ENCODE results near the gene TTC28.
A peak's percentile ranks its signal among the peaks of the same experiment; 100 is the strongest.

Gene TTC28

DNA sequence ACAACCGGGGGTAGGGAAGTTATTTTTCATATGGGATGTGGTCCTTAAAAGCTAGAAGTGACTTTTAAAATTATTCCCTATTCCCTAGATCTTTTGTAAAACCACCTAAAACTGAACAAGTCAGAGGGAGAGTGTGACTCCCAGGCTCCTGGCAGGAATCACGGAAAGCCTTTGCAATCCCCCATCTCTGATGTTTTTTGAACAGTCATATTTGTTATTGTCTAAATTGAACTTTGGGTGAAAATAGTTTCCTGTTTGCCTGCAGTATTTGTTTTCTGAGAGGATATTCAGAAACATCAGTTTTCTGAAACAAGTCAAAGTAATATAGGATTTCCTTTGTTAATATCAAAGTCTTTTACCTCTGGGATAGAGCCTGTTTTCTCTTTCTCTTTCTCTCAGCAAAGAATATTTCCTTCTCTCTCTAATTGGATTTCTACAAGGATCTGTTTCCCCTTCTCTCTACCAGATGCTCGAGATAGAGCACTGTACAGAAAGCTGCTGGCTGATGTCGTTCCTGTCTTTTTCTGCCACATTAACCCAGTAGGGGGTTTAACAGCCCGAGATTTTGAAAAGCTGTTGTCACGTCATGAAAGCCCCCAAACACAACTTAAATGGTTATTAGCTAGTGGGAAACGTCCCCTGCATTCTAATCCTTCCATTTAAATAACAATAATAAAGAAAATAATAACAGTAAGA, 628.4 kb downstream of the TTC28 start:
- no peak for DNase-seq
- H3K27ac Mint-ChIP-seq: no peak overlapping the region

DNA sequence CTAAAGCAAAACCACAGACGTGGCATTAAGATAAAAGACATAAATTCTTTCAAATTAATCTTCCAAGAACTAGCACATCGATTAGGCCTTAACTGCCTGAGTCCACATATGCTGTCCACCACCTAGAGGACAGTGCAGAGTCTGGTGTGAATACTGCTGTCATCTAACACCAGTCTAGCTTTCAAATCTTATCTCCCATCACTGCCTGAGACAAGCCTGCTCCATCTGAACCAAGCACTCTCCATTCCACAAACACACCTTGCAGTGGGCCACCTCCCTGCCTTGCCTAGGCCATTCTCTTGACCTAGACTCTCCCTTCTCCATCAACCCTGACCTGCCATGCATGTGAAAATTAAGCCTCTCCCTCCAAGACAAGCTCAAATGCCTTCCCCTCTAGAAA, 631.1 kb downstream of the TTC28 start:
- DNase-seq (no peak), ATAC-seq (no peak)
- no peaks in the 10 kb centered on the region for H3K27me3 Mint-ChIP-seq
- H3K4me1 Mint-ChIP-seq: no peaks in the 10 kb centered on the region
- H3K27ac Mint-ChIP-seq: no peak overlapping the region
- no peaks in the 10 kb centered on the region for H3K36me3 Mint-ChIP-seq (ENCODE audit: low read depth)
- no peaks in the 10 kb centered on the region for H3K9me3 Mint-ChIP-seq
- no peak overlapping the region for H3K4me3 Mint-ChIP-seq

More for the DNA sequence above, 628.4 kb downstream of the TTC28 start:
- H3K4me1 Mint-ChIP-seq: no peaks in the 10 kb centered on the region
- H3K36me3 Mint-ChIP-seq (ENCODE audit: low read depth): no peaks in the 10 kb centered on the region
- no peak for ATAC-seq
- H3K4me3 Mint-ChIP-seq: no peak overlapping the region
- H3K9me3 Mint-ChIP-seq: no peaks in the 10 kb centered on the region
- no peaks in the 10 kb centered on the region for H3K27me3 Mint-ChIP-seq

GRCh38 chr22:28047740-28048139, 631.9 kb downstream of the TTC28 start:
- H3K4me1 Mint-ChIP-seq: no peaks in the 10 kb centered on the region
- no peaks in the 10 kb centered on the region for H3K9me3 Mint-ChIP-seq
- ATAC-seq (no peak), DNase-seq (no peak)
- no peaks in the 10 kb centered on the region for H3K27me3 Mint-ChIP-seq
- no peak overlapping the region for H3K4me3 Mint-ChIP-seq
- H3K27ac Mint-ChIP-seq: no peak overlapping the region
- H3K36me3 Mint-ChIP-seq (ENCODE audit: low read depth): no peaks in the 10 kb centered on the region

GRCh38 chr22:28046100-28046499, 633.5 kb downstream of the TTC28 start:
- ATAC-seq: no peak
- Mint-ChIP-seq H3K4me1 (no peaks in the 10 kb centered on the region), H3K27ac (no peak overlapping the region), H3K4me3 (no peak overlapping the region), H3K27me3 (no peaks in the 10 kb centered on the region), H3K36me3 (ENCODE audit: low read depth) (no peaks in the 10 kb centered on the region), H3K9me3 (no peaks in the 10 kb centered on the region)
- DNase-seq: no peak

DNA sequence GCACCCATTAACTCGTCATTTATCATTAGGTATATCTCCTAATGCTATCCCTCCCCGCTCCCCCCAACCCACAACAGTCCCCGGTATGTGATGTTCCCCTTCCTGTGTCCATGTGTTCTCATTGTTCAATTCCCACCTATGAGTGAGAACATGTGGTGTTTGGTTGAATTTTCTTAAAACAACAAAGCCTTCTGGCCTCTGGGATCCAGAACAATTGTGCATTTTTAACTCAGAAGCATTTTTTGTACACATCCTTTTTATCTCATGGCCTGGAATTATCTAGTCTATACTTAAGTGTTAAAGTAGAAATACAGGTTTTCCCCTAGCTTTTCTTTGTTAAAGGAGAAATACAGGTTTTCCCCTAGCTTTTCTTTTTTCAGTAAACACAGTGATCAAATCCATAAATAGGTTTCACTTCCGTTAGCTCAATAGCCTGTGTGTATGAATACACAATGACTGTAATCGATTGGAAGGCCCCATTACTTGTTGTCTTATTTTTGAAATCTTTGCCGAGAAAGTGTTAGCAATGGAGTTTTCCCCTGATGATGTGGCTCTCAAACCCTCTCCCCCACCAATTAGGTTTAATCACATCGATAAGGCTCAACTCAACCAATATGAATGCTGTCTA, 635.0 kb downstream of the TTC28 start:
- ATAC-seq (no peak), DNase-seq (no peak)
- Mint-ChIP-seq H3K4me3 (no peak overlapping the region), H3K4me1 (no peaks in the 10 kb centered on the region), H3K9me3 (no peaks in the 10 kb centered on the region), H3K27ac (no peak overlapping the region), H3K36me3 (ENCODE audit: low read depth) (no peaks in the 10 kb centered on the region), H3K27me3 (no peaks in the 10 kb centered on the region)

- H3K4me1 Mint-ChIP-seq: no peaks in the 10 kb centered on the region
- ATAC-seq (no peak), DNase-seq (no peak)
- H3K4me3 Mint-ChIP-seq: no peak overlapping the region
- no peaks in the 10 kb centered on the region for H3K9me3 Mint-ChIP-seq
- no peak overlapping the region for H3K27ac Mint-ChIP-seq
- H3K36me3 Mint-ChIP-seq (ENCODE audit: low read depth): no peaks in the 10 kb centered on the region
- H3K27me3 Mint-ChIP-seq: no peaks in the 10 kb centered on the region
Measured at GRCh38 chr22:28043266-28043665, 636.4 kb downstream of the TTC28 start.

DNA sequence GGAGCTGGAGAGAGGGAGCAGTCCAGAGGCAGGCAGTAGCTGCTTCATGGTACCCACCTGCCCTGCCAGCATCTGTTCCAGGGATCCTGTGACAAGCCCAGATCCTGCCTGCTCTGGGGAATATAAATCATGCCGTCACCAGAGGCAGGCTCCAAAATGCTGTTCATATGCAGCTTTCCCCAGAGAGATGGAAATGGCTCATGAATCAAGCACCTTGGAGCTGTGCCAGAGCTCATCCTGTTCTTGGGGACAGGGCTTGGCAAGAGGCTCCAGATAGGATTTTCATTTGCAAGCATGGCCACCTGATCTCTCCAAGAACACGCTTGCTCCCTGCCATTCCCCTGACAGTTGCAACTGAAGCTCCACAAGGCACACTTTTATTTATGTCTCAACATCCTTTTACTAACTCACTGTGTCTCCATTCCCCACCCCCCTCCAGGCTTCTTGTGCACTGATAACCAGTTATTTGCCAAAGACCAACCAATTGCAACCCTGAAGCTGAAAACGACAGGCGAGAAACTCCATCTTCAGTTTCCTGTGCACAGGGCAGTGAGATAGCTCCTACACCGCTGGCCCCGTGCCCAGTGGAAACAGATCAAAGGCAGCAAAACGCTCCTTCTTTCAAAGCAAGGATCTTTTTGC, 644.8 kb downstream of the TTC28 start:
- DNase-seq (no peak), ATAC-seq (no peak)
- Mint-ChIP-seq H3K36me3 (ENCODE audit: low read depth) (no peaks in the 10 kb centered on the region), H3K4me1 (peaks cover 2% of the 10 kb centered on the region), H3K9me3 (no peaks in the 10 kb centered on the region), H3K27ac (no peak overlapping the region), H3K4me3 (no peak overlapping the region), H3K27me3 (peaks cover 3% of the 10 kb centered on the region)

DNA sequence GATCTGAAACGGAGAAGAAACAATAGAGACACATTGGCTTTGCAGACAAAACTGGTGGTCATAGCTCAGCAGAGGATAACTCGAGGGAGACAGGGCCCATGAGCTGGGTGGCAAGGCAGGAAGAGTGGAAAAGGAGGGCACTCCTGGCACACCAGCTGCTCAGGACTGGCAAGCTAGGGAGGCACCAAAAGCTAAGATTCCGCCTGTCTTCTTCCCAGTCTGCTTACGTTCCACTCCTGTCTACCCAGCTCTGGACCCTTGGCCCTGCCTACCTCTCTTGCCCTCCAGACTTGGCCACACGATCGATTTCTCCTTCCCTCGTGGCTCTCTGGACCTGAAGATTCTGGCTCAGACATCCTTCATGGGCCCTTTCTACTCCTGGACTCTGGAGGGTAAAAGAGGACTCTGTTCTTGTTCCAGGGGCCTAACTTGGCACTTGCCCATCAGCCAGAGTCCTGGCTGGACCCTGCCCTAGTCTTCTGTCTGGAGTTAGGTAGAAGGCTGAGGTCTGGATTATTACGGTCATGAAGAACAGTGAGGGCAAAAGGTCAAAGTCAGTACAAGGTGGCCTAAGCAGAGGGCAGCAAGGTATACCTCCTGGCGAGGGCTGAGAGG, 645.4 kb downstream of the TTC28 start:
- H3K27me3 Mint-ChIP-seq: peaks cover 3% of the 10 kb centered on the region
- H3K9me3 Mint-ChIP-seq: no peaks in the 10 kb centered on the region
- H3K36me3 Mint-ChIP-seq (ENCODE audit: low read depth): no peaks in the 10 kb centered on the region
- peaks cover 2% of the 10 kb centered on the region for H3K4me1 Mint-ChIP-seq
- no peak overlapping the region for H3K27ac Mint-ChIP-seq
- no peak overlapping the region for H3K4me3 Mint-ChIP-seq
- ATAC-seq: no peak
- DNase-seq: no peak

DNA sequence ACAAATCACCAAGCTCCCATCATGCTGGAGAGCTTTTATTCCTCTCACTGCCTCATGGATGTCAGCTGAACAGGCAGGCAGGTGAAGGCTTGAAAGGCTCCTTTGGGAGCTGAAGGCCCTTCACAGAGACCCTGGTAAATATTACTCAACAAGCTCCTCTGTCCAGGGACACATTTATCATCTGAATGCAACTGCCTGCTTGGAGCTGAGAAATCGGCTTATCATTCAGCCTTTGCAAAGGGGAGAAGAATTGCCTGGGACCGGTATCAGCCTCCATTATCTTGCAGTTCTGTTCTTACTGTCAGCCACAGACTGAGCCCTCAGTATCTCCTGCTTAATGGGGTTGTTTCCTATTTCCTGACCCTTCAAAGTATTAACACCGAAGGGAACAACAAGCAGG, 646.8 kb downstream of the TTC28 start:
- Mint-ChIP-seq H3K27me3 (peaks cover 3% of the 10 kb centered on the region), H3K4me3 (no peak overlapping the region), H3K4me1 (peaks cover 2% of the 10 kb centered on the region), H3K27ac (no peak overlapping the region), H3K9me3 (no peaks in the 10 kb centered on the region), H3K36me3 (ENCODE audit: low read depth) (no peaks in the 10 kb centered on the region)
- no peak for ATAC-seq
- DNase-seq: no peak

GRCh38 chr22:28031383-28031922, 648.2 kb downstream of the TTC28 start:
- DNase-seq (no peak), ATAC-seq (no peak)
- Mint-ChIP-seq H3K27ac (no peak overlapping the region), H3K4me1 (peaks cover 2% of the 10 kb centered on the region), H3K4me3 (no peak overlapping the region), H3K36me3 (ENCODE audit: low read depth) (no peaks in the 10 kb centered on the region), H3K27me3 (peaks cover 3% of the 10 kb centered on the region), H3K9me3 (no peaks in the 10 kb centered on the region)

DNA sequence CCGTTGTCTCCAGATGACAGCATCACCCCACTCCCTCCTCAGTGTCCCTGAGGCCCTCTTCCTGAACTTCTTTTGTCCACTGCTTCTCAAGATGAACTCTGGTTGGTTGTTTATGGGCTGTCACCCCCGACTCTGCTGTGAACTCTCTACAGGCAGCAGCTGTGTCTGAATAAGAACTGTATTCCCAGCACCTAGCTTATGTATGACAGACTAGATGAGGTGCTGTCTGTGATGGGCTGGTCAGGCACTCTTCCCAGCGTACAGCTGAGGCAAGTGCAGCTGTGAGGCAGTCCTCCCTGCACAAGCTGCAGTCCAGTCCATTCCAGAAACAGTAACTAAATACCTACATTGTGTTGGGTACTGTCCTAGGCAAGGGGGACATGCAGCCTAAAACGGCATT, 649.2 kb downstream of the TTC28 start:
- Mint-ChIP-seq H3K4me1 (peaks cover 2% of the 10 kb centered on the region), H3K36me3 (ENCODE audit: low read depth) (no peaks in the 10 kb centered on the region), H3K4me3 (no peak overlapping the region), H3K9me3 (no peaks in the 10 kb centered on the region), H3K27ac (no peak overlapping the region), H3K27me3 (peaks cover 3% of the 10 kb centered on the region)
- no peak for DNase-seq
- ATAC-seq: no peak

GRCh38 chr22:28029956-28030355, 649.7 kb downstream of the TTC28 start:
- peaks cover under 1% of the 10 kb centered on the region for H3K4me1 Mint-ChIP-seq
- no peaks in the 10 kb centered on the region for H3K9me3 Mint-ChIP-seq
- no peak for DNase-seq
- no peak overlapping the region for H3K27ac Mint-ChIP-seq
- no peaks in the 10 kb centered on the region for H3K36me3 Mint-ChIP-seq (ENCODE audit: low read depth)
- no peak for ATAC-seq
- H3K4me3 Mint-ChIP-seq: no peak overlapping the region
- H3K27me3 Mint-ChIP-seq: peaks cover 3% of the 10 kb centered on the region

DNA sequence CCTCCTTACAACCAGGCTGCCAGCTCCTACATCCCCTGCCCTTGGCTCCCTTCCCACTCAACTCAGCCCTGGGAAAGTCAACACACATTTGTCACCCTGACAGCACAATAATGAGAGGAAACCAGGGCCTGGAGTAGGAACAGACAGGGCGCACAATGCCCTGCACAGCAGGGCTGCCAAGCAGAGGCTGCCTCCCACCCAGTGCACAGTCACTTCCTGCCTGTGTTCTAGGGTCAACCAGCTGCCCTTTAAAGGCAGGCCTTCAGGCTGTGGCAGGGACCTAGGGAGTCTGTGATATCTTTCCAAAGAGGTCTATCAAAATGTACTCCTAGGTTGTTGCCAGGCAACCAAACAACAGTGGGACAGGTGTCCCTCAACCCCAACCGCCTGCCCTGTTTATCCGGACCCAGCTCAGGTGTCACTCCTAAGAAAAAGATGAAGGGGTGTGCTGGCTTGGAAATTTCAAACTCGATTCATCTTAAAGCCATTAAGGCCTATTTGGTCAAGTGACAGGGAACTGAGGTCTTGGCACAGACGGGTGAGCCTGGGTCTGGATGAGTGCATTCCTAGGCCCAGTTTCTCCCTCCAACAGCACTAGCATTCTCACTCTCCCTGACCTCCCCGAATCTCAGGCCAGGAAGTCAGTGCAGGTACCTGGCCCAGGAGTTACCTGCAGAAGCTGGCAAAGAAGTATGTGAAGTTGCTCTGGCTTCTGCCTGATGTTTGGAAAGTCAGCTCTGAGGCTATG, 650.3 kb downstream of the TTC28 start:
- no peaks in the 10 kb centered on the region for H3K4me1 Mint-ChIP-seq
- H3K36me3 Mint-ChIP-seq (ENCODE audit: low read depth): no peaks in the 10 kb centered on the region
- no peak for DNase-seq
- peak; percentile 57 for ATAC-seq
- no peak overlapping the region for H3K27ac Mint-ChIP-seq
- peaks cover 3% of the 10 kb centered on the region for H3K27me3 Mint-ChIP-seq
- no peaks in the 10 kb centered on the region for H3K9me3 Mint-ChIP-seq
- H3K4me3 Mint-ChIP-seq: no peak overlapping the region
